Muscle of back (tissue), 11 donors: Measurements from ENCODE around the gene CEP41. TPM values are rescaled to one million over a fixed set of nuclear protein-coding genes. Genes with fewer than 3 reads are reported as not detected.

Source experiments
- DNase-seq, 3 donors: peaks; one replicate each; pipeline versions ENCODE4 v3.0.0 to v3.0.0-alpha.2; 2013
- polyA plus RNA-seq, 10 donors: library from polyadenylated mRNA; unstranded; fragments of 120-200 nt; gene quantifications; one replicate each; pipeline ENCODE4 v1.2.1, GENCODE V29; 2013; ENCODE audit not compliant: insufficient read length in 10 of 10

The CEP41 gene
- polyA plus RNA-seq, 10 donors: 17.7 to 35.3 (median 25.4) TPM

DNA sequence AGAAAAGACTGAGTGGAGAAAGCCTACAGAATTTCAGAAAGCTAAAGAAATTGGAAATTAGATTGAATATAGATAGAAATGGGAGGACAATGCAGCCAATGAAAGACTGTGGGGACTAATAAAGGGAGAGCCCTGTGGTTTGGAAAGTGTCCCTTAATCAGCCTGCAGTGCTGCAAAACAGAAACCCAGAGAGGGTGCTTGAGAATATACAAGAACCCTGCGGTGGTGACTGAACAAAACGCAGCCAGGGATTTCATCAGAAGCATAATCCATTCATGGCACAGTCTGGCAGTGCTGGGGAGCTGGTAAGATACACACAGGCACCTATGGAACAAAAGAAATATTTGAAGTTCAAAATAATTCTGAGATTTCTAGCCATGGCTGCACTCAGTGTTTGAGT, 19.1 kb downstream of the CEP41 start:
- DNase-seq: peak in 1 of 3 donors; percentile 51

DNA sequence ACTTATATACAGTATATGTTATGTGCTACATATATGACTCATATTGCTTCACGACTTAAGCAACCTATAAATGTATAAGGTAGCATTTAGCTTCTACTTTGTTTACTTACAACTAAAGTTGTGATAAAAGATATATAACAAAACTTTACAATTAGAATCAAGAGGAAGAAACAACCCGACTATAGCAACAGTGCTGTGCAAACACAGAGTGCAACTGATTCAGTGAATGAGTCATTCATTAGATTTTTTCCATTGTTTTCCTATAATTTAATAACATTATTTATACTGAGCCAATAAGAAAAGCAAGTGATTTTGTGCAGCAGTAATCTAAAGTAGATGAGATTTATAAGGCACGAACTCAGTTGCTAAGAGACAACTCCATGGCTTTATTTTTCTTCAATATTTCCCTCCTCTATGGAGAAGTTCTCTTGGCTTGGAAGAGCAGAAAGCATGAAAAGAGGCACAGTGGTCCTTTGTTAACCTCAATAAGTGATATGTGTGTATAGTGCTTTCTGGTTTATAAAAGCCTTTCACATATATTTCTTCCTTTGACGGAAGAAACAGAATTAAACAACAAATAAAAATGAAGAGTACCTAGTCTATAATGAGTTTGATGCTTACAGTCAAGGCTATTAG, 19.8 kb downstream of the CEP41 start:
- DNase-seq: peak in 1 of 3 donors; percentile 69

GRCh38 chr7:130419658-130420057, 21.2 kb downstream of the CEP41 start:
- no peak for DNase-seq

DNA sequence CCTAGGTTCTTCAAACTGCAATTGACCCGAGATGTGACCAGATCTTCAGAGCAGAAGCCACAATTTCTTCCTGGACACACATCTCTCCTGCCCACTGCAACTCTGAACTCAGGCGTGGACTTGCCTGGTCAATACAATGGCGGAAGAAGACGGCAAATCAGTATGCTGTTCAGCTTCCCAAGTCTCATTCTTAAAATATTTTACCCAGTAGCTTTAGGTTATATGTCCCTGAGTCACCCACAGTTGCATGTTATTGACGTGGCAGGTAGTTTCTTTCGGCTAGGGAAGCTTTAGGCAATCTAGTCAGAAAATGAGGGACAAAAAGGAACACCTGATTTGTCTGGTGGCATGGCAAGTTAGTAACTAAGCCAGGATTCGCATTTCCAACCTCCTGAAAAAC, 22.5 kb downstream of the CEP41 start:
- DNase-seq: no peak

DNA sequence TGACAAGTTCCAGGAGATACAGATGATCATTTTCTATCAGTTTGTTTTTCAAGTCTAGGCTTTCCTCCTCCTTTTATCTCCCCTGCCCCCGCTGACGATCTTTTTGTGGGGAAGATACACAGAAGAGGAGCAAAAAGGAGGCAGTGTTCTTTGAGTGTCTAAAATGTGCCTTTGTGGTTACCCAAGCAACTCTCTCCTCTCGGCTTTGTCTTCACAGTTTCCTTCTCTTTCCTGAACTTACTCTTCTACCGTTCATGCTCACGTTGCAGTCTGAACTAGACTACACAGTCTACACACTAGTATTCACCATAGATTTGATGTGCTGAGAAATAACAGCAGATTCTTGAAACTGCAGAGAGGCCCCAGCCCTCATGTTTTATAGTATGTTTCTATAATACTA, 23.6 kb downstream of the CEP41 start:
- peak in 1 of 3 donors; percentile 51 for DNase-seq

- no peak for DNase-seq
Observed at GRCh38 chr7:130415006-130415405, 25.8 kb downstream of the CEP41 start.

DNA sequence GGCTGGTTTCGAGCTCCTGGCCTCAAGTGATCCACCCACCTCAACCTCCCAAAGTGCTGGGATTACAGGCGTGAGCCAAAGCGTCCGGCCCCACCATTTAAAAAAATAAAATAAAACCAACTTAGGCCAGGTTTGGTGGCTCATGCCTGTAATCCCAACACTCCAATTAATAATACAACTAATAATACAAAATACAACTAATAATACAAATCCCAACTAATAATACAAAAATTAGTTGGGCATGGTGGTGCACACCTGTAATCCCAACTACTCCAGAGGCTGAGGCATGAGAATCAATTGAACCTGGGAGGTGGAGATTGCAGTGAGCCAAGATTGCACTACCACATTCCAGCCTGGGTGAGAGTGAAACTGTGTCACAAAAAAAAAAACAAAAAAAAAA, 27.6 kb downstream of the CEP41 start:
- no peak for DNase-seq

GRCh38 chr7:130410868-130411541, 29.8 kb downstream of the CEP41 start:
- DNase-seq: peak in 1 of 3 donors; percentile 7

- DNase-seq: no peak
Observed at GRCh38 chr7:130409712-130410072, 31.1 kb downstream of the CEP41 start.

- DNase-seq: peak in 1 of 3 donors; percentile 13
Observed at GRCh38 chr7:130409067-130409711, 31.6 kb downstream of the CEP41 start.

- no peak for DNase-seq
Observed at GRCh38 chr7:130405003-130405402, 35.8 kb downstream of the CEP41 start.

GRCh38 chr7:130401578-130401977, 39.2 kb downstream of the CEP41 start:
- DNase-seq: peak in 1 of 3 donors; percentile 52

- DNase-seq: peak in 1 of 3 donors; percentile 15
Observed at GRCh38 chr7:130401101-130401500, 39.7 kb downstream of the CEP41 start.

DNA sequence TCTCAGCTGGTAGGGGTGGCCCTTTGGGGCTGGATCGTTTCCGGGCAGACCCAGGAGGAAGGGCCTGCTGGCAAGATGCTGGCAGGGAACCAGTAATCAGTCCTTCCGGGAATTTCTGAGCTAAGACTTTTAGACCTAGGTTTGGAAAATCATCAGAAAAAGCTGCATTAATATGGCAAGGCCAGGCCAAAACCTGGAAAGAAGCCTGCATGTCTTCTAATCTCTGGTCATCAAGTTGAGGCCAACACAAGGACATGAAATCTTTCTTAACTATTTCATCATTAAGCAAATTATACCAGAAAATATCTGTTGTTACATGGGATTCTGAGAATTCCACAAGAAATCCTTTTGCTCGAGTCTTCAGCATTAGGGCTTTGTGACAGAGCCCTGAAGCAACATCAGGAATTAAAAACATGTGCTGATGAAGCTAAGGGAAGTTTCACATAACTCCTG, 40.7 kb downstream of the CEP41 start:
- DNase-seq: peak in 2 of 3 donors; percentile 66 to 68

- DNase-seq: peak in 1 of 3 donors; percentile 62
Observed at GRCh38 chr7:130398526-130399090, 42.2 kb downstream of the CEP41 start.

GRCh38 chr7:130397758-130398073, 43.1 kb downstream of the CEP41 start:
- no peak for DNase-seq

DNA sequence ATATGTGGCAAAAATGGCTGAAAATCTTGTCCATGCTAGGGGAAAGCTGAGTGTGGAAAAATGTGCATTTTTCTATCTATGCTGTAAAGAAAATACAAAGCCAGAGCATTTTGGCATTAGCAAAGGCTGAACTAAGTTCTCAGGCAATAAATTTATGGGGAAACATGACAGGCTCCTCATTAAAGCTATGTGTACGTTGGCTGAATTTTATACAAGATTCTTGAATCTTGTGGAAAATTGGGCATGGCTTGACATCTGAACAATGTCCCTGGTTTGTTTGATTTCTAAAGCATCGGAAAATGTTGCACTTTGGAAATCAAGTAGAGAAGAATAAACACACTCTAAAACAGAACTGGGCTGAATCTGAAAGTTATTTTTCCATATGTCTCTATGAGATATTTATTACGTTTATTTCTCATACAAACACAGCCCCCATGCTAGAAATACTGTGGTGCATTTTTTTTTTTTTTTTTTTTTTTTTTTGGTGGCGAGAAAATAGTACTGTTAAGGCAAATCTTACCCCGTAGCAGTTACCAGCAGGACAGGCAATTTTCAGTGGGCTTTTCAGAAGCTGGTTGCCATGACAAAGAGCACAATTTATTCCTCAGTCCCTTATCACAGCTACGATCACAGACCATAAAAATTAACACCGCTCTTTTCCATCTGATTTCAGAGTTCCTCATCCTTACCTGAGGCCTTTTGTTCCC, 43.6 kb downstream of the CEP41 start:
- peak in 2 of 3 donors; percentile 73 to 89 for DNase-seq

DNA sequence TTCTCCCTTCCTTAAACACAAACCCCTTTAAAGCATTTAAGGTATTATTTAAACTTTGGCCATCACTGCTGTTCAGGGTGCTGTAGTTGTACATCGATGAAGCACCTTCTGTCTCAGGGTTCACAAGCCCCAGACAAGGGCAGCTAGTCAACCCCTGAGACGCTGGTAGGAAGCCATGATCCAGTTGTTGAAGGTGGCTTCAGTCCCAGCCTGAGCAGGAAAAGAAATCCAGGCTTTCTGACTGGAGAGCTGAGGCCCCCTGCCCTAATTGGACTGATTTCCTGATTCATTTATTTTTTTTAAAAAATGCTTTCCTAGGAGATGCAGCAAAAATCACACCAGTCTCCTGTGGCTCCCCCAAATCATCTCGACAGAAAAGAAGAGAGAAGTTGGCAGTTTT, 44.7 kb downstream of the CEP41 start:
- peak in 2 of 3 donors; percentile 55 to 81 for DNase-seq

- peak in 1 of 3 donors; percentile 48 for DNase-seq
Observed at GRCh38 chr7:130395421-130395820, 45.4 kb downstream of the CEP41 start.

DNA sequence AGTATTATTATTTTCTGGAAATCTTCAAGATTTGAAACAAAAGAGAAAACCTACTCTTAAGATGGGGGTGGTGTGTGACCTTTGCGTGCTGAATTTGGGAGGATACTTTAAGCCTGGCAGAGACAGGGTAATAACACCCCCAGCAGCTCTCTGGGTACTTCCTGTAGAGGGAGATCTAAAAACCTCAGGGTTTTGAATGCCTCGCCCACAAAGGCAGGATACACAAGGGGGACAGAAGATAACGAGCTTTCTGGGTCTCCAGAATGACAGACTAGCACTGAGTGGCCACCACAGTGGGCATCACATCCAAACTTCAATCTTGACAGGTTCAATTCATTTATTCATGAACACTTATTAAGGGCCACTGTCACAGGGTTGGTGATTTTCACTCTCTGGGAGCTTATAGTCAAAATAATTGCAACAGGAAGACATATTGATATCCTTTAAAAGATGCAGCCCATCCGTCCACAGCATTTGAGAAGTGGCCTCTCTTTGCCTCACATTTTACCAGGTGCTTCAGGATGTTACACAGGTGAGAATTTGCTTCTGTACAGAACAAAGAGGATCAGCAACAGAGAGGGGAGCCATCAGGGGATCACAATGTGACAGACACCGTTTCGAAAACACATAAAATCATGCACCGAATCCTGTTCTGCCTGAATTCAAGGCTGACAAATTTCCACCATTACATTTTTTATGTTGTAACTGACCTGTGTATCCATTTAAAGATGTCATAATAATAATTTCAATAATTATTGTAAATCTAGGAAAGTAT, 46.2 kb downstream of the CEP41 start:
- DNase-seq: peak in 1 of 3 donors; percentile 33

DNA sequence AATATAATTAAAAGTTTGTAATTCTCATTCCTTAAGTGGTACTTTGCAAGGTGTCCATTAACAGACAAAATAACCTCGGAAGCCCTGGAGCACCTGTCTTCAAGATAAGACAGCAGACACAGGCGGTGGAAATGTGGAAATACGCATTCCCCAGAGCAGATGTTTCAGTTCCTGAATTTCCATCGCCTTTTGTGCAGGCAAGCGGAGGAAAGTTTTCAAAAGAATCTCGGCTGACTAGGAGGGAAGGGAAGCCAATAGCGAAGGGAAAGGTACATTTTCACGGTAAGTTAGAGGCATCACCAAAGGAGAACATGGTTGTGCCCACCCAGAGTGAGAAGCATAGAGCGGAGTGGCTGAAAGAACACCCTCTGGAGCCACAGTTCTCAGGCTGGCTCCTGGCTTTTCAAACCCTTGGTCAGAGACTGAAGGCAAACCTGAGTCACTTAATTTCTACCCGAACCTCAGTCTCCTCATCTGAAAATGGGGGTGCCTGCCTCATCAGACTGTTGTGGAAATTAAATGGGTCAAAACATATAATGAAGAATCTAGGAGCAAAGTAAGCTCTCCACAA, 46.9 kb downstream of the CEP41 start:
- DNase-seq: peak in 1 of 3 donors; percentile 80
